Vagina (tissue), 2 donors: ENCODE results near the gene MPHOSPH9. TPM values are rescaled to one million over a fixed set of nuclear protein-coding genes. Genes with fewer than 3 reads are reported as not detected.

Source experiments
- DNase-seq, 2 donors: peaks; one replicate each; pipeline ENCODE4 v3.0.0-alpha.2; 2017; ENCODE audit errors: extremely low spot score in 2 of 2
- H3K27ac ChIP-seq: fragments of 200-600 bp; sonication (generic); one replicate; pipeline ENCODE4 v1.5.1; 2019
- H3K27me3 ChIP-seq: fragments of 200-600 bp; sonication (generic); one replicate; pipeline ENCODE4 v1.5.1; 2019
- H3K36me3 ChIP-seq, 2 donors: fragments of 200-600 bp; sonication (generic); one replicate each; pipeline ENCODE4 v1.5.1; 2017 to 2019
- H3K4me1 ChIP-seq: fragments of 200-600 bp; sonication (generic); one replicate; pipeline ENCODE4 v1.5.1; 2019
- H3K4me3 ChIP-seq, 2 donors: fragments of 200-600 bp; sonication (generic); 1 replicate in 1 of 2; 2 replicates in 1 of 2; pipeline ENCODE4 v1.5.1; 2016 to 2019
- H3K9me3 ChIP-seq: fragments of 200-600 bp; sonication (generic); one replicate; pipeline ENCODE4 v1.5.1; 2019
- POLR2A ChIP-seq, 2 donors: fragments of 450-650 bp; IDR thresholded peaks; one replicate each; pipeline ENCODE4 v1.6.1; 2017; ENCODE audit warnings: antibody characterized with exemption in 2 of 2, mild to moderate bottlenecking in 2 of 2, moderate library complexity in 2 of 2
- POLR2AphosphoS5 ChIP-seq, 2 donors: sonication (generic); formaldehyde crosslinking; IDR thresholded peaks; one replicate each; pipeline ENCODE4 v1.9.0; 2017; ENCODE audit warnings: antibody characterized with exemption in 2 of 2, mild to moderate bottlenecking in 2 of 2, low read depth in 1 of 2; ENCODE audit not compliant: insufficient read depth in 1 of 2
- intact Hi-C: fragments of 100-400 bp; cut with DNase I; formaldehyde crosslinking; loops from one replicate; pipeline ENCODE4 v1.15.1; 2023
- total RNA-seq: library from RNA; depleted of rRNA; stranded (reverse); fragments of >200 nt; gene quantifications from one replicate; pipeline ENCODE4 v1.2.3, GENCODE V29; 2016
- TF ChIP-seq, protein P1 (sequence below), 3 experiments: fragments of 450-650 bp in 2 of 3; fragments of 200-600 bp in 1 of 3; sonication (generic) in 1 of 3; IDR thresholded peaks; one replicate each; pipeline ENCODE4 v1.5.1; 2017 to 2019; ENCODE audit warnings: antibody characterized with exemption in 3 of 3, mild to moderate bottlenecking in 2 of 3, moderate library complexity in 2 of 3

MPHOSPH9 gene
- total RNA-seq, 1 donor from 2014 or later = 17.9 TPM

DNA sequence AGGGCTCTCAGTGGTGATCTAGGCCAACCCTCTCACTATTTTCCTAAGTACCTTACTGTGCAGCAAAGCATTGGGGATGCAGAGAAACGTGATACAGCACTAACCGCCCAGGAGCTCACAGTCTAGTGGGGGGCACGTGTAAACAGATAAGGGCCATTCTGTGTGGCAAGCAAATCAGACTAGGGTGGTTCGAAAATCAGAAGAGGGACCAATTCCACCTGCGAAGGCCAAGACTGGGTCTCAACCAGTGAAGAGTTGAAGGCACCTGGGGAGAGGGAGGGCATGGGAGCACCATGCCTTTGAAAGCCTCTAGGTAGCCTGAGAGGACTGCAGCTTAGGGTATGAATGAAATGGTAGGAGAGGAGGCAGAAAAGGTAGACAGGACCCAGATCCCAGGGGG lies 84.3 kb downstream of the MPHOSPH9 start:
- TF ChIP-seq, protein P1, sequence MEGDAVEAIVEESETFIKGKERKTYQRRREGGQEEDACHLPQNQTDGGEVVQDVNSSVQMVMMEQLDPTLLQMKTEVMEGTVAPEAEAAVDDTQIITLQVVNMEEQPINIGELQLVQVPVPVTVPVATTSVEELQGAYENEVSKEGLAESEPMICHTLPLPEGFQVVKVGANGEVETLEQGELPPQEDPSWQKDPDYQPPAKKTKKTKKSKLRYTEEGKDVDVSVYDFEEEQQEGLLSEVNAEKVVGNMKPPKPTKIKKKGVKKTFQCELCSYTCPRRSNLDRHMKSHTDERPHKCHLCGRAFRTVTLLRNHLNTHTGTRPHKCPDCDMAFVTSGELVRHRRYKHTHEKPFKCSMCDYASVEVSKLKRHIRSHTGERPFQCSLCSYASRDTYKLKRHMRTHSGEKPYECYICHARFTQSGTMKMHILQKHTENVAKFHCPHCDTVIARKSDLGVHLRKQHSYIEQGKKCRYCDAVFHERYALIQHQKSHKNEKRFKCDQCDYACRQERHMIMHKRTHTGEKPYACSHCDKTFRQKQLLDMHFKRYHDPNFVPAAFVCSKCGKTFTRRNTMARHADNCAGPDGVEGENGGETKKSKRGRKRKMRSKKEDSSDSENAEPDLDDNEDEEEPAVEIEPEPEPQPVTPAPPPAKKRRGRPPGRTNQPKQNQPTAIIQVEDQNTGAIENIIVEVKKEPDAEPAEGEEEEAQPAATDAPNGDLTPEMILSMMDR (IDR thresholded peaks at IDR 0.05) = no peak
- no peak for TF ChIP-seq POLR2AphosphoS5 (IDR thresholded peaks at IDR 0.05; ENCODE audit: insufficient read depth in 1 of 2, low read depth in 1 of 2)
- no peak for TF ChIP-seq POLR2A (IDR thresholded peaks at IDR 0.05)
- DNase-seq = no peak
- Histone ChIP-seq H3K27ac (peak overlapping the region; percentile 91), H3K27me3 (no peaks in the 10 kb centered on the region), H3K4me3 (no peak overlapping the region), H3K4me1 (peaks cover 34% of the 10 kb centered on the region), H3K9me3 (no peaks in the 10 kb centered on the region), H3K36me3 (no peaks in the 10 kb centered on the region)
- intact Hi-C loops = no loop called here

GRCh38 chr12:123148223-123148622 lies 84.7 kb downstream of the MPHOSPH9 start:
- Histone ChIP-seq H3K9me3 (no peaks in the 10 kb centered on the region), H3K27ac (peak overlapping the region; percentile 91), H3K36me3 (no peaks in the 10 kb centered on the region), H3K4me1 (peaks cover 39% of the 10 kb centered on the region), H3K27me3 (no peaks in the 10 kb centered on the region), H3K4me3 (no peak overlapping the region)
- DNase-seq = peak in 1 of 2 donors; percentile 37
- intact Hi-C loops = no loop called here
- TF ChIP-seq POLR2A (IDR thresholded peaks at IDR 0.05) (no peak), POLR2AphosphoS5 (IDR thresholded peaks at IDR 0.05; ENCODE audit: insufficient read depth in 1 of 2, low read depth in 1 of 2) (no peak)
- TF ChIP-seq, protein P1 (IDR thresholded peaks at IDR 0.05) = no peak

- Histone ChIP-seq H3K36me3 (no peaks in the 10 kb centered on the region), H3K27me3 (no peaks in the 10 kb centered on the region), H3K9me3 (no peaks in the 10 kb centered on the region), H3K4me1 (peaks cover 55% of the 10 kb centered on the region), H3K4me3 (no peak overlapping the region), H3K27ac (no peak overlapping the region)
- no peak for DNase-seq
- no peak for TF ChIP-seq POLR2AphosphoS5 (IDR thresholded peaks at IDR 0.05; ENCODE audit: insufficient read depth in 1 of 2, low read depth in 1 of 2)
- TF ChIP-seq, protein P1 (IDR thresholded peaks at IDR 0.05) = no peak
- TF ChIP-seq POLR2A (IDR thresholded peaks at IDR 0.05) = no peak
- intact Hi-C loops = no loop called here
Observed at GRCh38 chr12:123145211-123145610, 87.7 kb downstream of the MPHOSPH9 start.

- DNase-seq = no peak
- Histone ChIP-seq H3K4me3 (no peak overlapping the region), H3K27ac (peak overlapping the region; percentile 78), H3K36me3 (no peaks in the 10 kb centered on the region), H3K27me3 (no peaks in the 10 kb centered on the region), H3K9me3 (no peaks in the 10 kb centered on the region), H3K4me1 (peaks cover 50% of the 10 kb centered on the region)
- no peak for TF ChIP-seq POLR2A (IDR thresholded peaks at IDR 0.05)
- TF ChIP-seq, protein P1 (IDR thresholded peaks at IDR 0.05) = no peak
- TF ChIP-seq POLR2AphosphoS5 (IDR thresholded peaks at IDR 0.05; ENCODE audit: insufficient read depth in 1 of 2, low read depth in 1 of 2) = no peak
- intact Hi-C loops = no loop called here
Observed at GRCh38 chr12:123143736-123144461, 89.0 kb downstream of the MPHOSPH9 start.
